Endothelial cell of umbilical vein (primary cell): Measurements from ENCODE around the gene BCL2L13. TPM values are rescaled to one million over a fixed set of nuclear protein-coding genes. Genes with fewer than 3 reads are reported as not detected.

Experiments
- BruUV-seq: library from RNA; stranded (reverse); fragments of 400-500 nt; replicated peaks from 2 replicates; lab custom pipeline; 2021; lab: Mats Ljungman, UMichigan
- CTCF ChIA-PET: fragments of 300-600, 350-600 bp; sonication (Branson Sonifier 250); formaldehyde crosslinking; loops from one replicate; lab custom pipeline; 2021; ENCODE audit warnings: antibody characterized with exemption, inconsistent platforms; lab: Charles Lee
- POLR2A ChIA-PET: fragments of 300-600, 350-600 bp; sonication (Branson Sonifier 250); formaldehyde crosslinking; loops from one replicate; lab custom pipeline; 2021; ENCODE audit warnings: antibody characterized with exemption, inconsistent platforms; lab: Charles Lee
- DNase-seq: peaks from one replicate; pipeline ENCODE4 v3.0.0-alpha.2; 2011; ENCODE audit warnings: low read depth, low spot score
- FAIRE-seq: peaks from 2 replicates; lab custom pipeline; 2011; peaks lifted over from hg19 to GRCh38; lab: Jason Lieb, UNC
- H2AFZ ChIP-seq: 2 replicates; pipeline ENCODE4 v1.6.0; 2012; ENCODE audit warnings: low read depth, low read length, control low read depth, inconsistent platforms
- H3K27ac ChIP-seq: 2 replicates; pipeline ENCODE4 v1.5.1; 2011; ENCODE audit warnings: low read depth, mild to moderate bottlenecking, control low read depth, low read length, moderate library complexity; ENCODE audit not compliant: insufficient read depth
- H3K27me3 ChIP-seq, 2 experiments: 2 replicates each; pipeline versions ENCODE4 v1.6.0 to v1.6.1; 2011; ENCODE audit warnings: low read length in 2 of 2, mixed read lengths in 1 of 2; ENCODE audit not compliant: control insufficient read depth in 2 of 2, insufficient read depth in 2 of 2
- H3K36me3 ChIP-seq, 2 experiments: 2 replicates in 1 of 2; 3 replicates in 1 of 2; pipeline ENCODE4 v1.5.1; 2011; ENCODE audit warnings: low read length in 2 of 2, mild to moderate bottlenecking in 1 of 2, moderate library complexity in 1 of 2; ENCODE audit not compliant: control insufficient read depth in 2 of 2, insufficient read depth in 2 of 2; ENCODE audit errors: extremely low read depth in 1 of 2
- H3K4me1 ChIP-seq: 3 replicates; pipeline ENCODE4 v1.5.1; 2011; ENCODE audit warnings: mild to moderate bottlenecking, low read length; ENCODE audit not compliant: control insufficient read depth, insufficient read depth; ENCODE audit errors: extremely low read depth
- H3K4me2 ChIP-seq: 2 replicates; pipeline ENCODE4 v1.6.1; 2011; ENCODE audit warnings: low read length, control low read depth, mixed read lengths; ENCODE audit not compliant: insufficient read depth
- H3K4me3 ChIP-seq, 3 experiments: fragments of 200-600 bp in 1 of 3; sonication (generic), shearing (Covaris generic) in 1 of 3; replicated peaks in 1 of 3; 2 replicates each; pipeline ENCODE4 v1.5.1; 2011 to 2016; ENCODE audit warnings: control low read depth in 3 of 3, low read length in 3 of 3, mild to moderate bottlenecking in 2 of 3, inconsistent platforms in 1 of 3, low read depth in 1 of 3, moderate library complexity in 1 of 3; ENCODE audit not compliant: insufficient read depth in 1 of 3
- H3K79me2 ChIP-seq: 2 replicates; pipeline ENCODE4 v1.6.0; 2012; ENCODE audit warnings: low read length, inconsistent platforms; ENCODE audit not compliant: control insufficient read depth, insufficient read depth
- H3K9ac ChIP-seq: replicated peaks from 2 replicates; pipeline ENCODE3; 2011; ENCODE audit warnings: low read length, control low read depth; ENCODE audit not compliant: insufficient read depth; ENCODE audit errors: extremely low read depth
- H3K9me1 ChIP-seq: replicated peaks from 3 replicates; pipeline ENCODE4 v1.6.0; 2011; ENCODE audit warnings: mild to moderate bottlenecking, low read length; ENCODE audit not compliant: control insufficient read depth, insufficient read depth; ENCODE audit errors: extremely low read depth
- H3K9me3 ChIP-seq: replicated peaks from 2 replicates; pipeline ENCODE4 v1.5.1; 2012; ENCODE audit warnings: low read length, inconsistent platforms; ENCODE audit not compliant: control insufficient read depth, insufficient read depth
- H4K20me1 ChIP-seq: replicated peaks from 2 replicates; pipeline ENCODE3; 2011; ENCODE audit warnings: mild to moderate bottlenecking, low read length; ENCODE audit not compliant: control insufficient read depth, insufficient read depth; ENCODE audit errors: extremely low read depth
- EZH2 ChIP-seq: IDR thresholded peaks from 2 replicates; pipeline ENCODE4 v1.6.1; 2012; ENCODE audit warnings: borderline replicate concordance, low read depth, mild to moderate bottlenecking, moderate library complexity, low read length, inconsistent platforms; ENCODE audit not compliant: severe bottlenecking
- FOS ChIP-seq: IDR thresholded peaks from 2 replicates; pipeline ENCODE4 v1.6.1; 2011; ENCODE audit warnings: mild to moderate bottlenecking, low read length, moderate library complexity, borderline replicate concordance; ENCODE audit not compliant: insufficient read depth
- GATA2 ChIP-seq: IDR thresholded peaks from 2 replicates; pipeline ENCODE4 v1.7.0; 2011; ENCODE audit warnings: low read depth, mild to moderate bottlenecking, moderate library complexity, mixed read lengths, low read length; ENCODE audit not compliant: insufficient read length, insufficient read depth
- JUN ChIP-seq: IDR thresholded peaks from 2 replicates; pipeline ENCODE4 v1.6.1; 2011; ENCODE audit warnings: borderline replicate concordance, low read depth; ENCODE audit not compliant: insufficient read length, insufficient read depth
- MYC ChIP-seq: IDR thresholded peaks from one replicate; pipeline ENCODE4 v1.6.1; 2011; ENCODE audit warnings: mild to moderate bottlenecking, low read depth, low read length
- POLR2A ChIP-seq: IDR thresholded peaks from 2 replicates; pipeline ENCODE4 v1.6.1; 2012; ENCODE audit warnings: low read depth, mild to moderate bottlenecking, control low read depth, low read length
- POLR2AphosphoS5 ChIP-seq: IDR thresholded peaks from 2 replicates; pipeline ENCODE4 v1.6.1; 2012; ENCODE audit warnings: low read depth, mild to moderate bottlenecking, control low read depth, low read length, moderate library complexity; ENCODE audit not compliant: insufficient read depth
- dilution Hi-C: fragments of 300-500 bp; cut with MboI; formaldehyde crosslinking; loops from one replicate; pipeline ENCODE4 v1.15.0; 2019; ENCODE audit warnings: low sequenced_read_pairs; ENCODE audit not compliant: extremely low pct_ligation_motif_present
- intact Hi-C: fragments of 100-400 bp; cut with micrococcal nuclease; formaldehyde crosslinking; loops from one replicate; pipeline ENCODE4 v1.10.0; 2022
- polyA plus RNA-seq, 4 experiments: library from polyadenylated mRNA; depleted of rRNA in 3 of 4; stranded (reverse) in 3 of 4; unstranded in 1 of 4; fragments of >200 nt; gene quantifications; 2 replicates each; pipeline versions ENCODE4 v1.2.1 to v1.2.3, GENCODE V29; 2011 to 2012; ENCODE audit warnings: missing spikeins in 1 of 4
- total RNA-seq: library from RNA; stranded (reverse); gene quantifications from 2 replicates; pipeline ENCODE4 v1.2.3, GENCODE V29; 2021
- TF ChIP-seq, protein P1 (sequence below), 2 donors: IDR thresholded peaks; 1 replicate in 1 of 2; 2 replicates in 1 of 2; pipeline ENCODE4 v1.5.1; 2011; ENCODE audit warnings: low read length in 2 of 2, mild to moderate bottlenecking in 2 of 2, moderate library complexity in 2 of 2, control low read depth in 1 of 2, inconsistent platforms in 1 of 2, low read depth in 1 of 2; ENCODE audit not compliant: insufficient read depth in 1 of 2; ENCODE audit errors: extremely low read depth in 1 of 2
- TF ChIP-seq, protein P2 (sequence below): IDR thresholded peaks from 2 replicates; pipeline ENCODE4 v1.6.1; 2011; ENCODE audit not compliant: insufficient read depth, insufficient read length

The BCL2L13 gene
- total and polyA plus RNA-seq, 2 donors (not counting 3 experiments of a cell fraction or from before 2014, with no cell fraction given) = 28.1 to 36.2 TPM

- H3K9me1 ChIP-seq = no peaks in the 10 kb centered on the region
- H3K36me3 ChIP-seq = no peaks in the 10 kb centered on the region
- CTCF ChIA-PET = interaction anchor here (1.2 to 3.0 kb wide), 4 partner anchors 7 to 297 kb away, joined by 3 to 13 read pairs (median 8); no protein-coding TSS in a partner anchor
- POLR2A ChIA-PET = no interaction called here
- FAIRE-seq (no peak), DNase-seq (no peak)
- H3K27ac ChIP-seq = no peak overlapping the region
- no peaks in the 10 kb centered on the region for H4K20me1 ChIP-seq
- no peak overlapping the region for H3K9ac ChIP-seq
- TF ChIP-seq MYC (no peak), FOS (no peak), POLR2AphosphoS5 (no peak), GATA2 (no peak), JUN (no peak), EZH2 (no peak), POLR2A (no peak)
- TF ChIP-seq, protein P1, sequence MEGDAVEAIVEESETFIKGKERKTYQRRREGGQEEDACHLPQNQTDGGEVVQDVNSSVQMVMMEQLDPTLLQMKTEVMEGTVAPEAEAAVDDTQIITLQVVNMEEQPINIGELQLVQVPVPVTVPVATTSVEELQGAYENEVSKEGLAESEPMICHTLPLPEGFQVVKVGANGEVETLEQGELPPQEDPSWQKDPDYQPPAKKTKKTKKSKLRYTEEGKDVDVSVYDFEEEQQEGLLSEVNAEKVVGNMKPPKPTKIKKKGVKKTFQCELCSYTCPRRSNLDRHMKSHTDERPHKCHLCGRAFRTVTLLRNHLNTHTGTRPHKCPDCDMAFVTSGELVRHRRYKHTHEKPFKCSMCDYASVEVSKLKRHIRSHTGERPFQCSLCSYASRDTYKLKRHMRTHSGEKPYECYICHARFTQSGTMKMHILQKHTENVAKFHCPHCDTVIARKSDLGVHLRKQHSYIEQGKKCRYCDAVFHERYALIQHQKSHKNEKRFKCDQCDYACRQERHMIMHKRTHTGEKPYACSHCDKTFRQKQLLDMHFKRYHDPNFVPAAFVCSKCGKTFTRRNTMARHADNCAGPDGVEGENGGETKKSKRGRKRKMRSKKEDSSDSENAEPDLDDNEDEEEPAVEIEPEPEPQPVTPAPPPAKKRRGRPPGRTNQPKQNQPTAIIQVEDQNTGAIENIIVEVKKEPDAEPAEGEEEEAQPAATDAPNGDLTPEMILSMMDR (IDR thresholded peaks at IDR 0.05; ENCODE audit: extremely low read depth in 1 of 2, insufficient read depth in 1 of 2, low read depth in 1 of 2, low read length in 2 of 2) = no peak
- TF ChIP-seq, protein P2, sequence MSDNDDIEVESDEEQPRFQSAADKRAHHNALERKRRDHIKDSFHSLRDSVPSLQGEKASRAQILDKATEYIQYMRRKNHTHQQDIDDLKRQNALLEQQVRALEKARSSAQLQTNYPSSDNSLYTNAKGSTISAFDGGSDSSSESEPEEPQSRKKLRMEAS = no peak
- no peaks in the 10 kb centered on the region for H3K27me3 ChIP-seq
- no peak overlapping the region for H3K4me3 ChIP-seq
- H3K4me2 ChIP-seq = no peak overlapping the region
- H3K9me3 ChIP-seq = no peaks in the 10 kb centered on the region
- dilution Hi-C loops (no loop called here), intact Hi-C loops (loop anchor here (10.0 kb wide), 1 partner anchor 145 kb away; the partner anchor contains the start of gene BCL2L13)
- no peak overlapping the region for H2AFZ ChIP-seq
- BruUV-seq = no TSS peak
- H3K4me1 ChIP-seq = peaks cover 5% of the 10 kb centered on the region
- no peaks in the 10 kb centered on the region for H3K79me2 ChIP-seq
These were observed 140.9 kb downstream of the BCL2L13 start for GRCh38 chr22:17779286-17780115.
